ENCODE data around the gene LPAR2. TPM values are rescaled to one million over a fixed set of nuclear protein-coding genes. Genes with fewer than 3 reads are reported as not detected.
A peak's percentile ranks its signal among the peaks of the same experiment; 100 is the strongest.

LPAR2 gene
- total RNA-seq (2014; rRNA removed) (26.6 and 31.0 TPM in 2 replicates), Bru-seq, nascent RNA (percentile 54 among the genes with signal in this experiment), BruChase-seq, experiment 1, labeled RNA remaining after a 6-hour chase (percentile 80 among the genes with signal in this experiment), BruChase-seq, experiment 2, labeled RNA remaining after a 2-hour chase (percentile 73 among the genes with signal in this experiment)
- long read RNA-seq, transcript LPAR2-201 (3 exons, 1,791 nt): major isoform, 18 of 60 reads
- long read RNA-seq, partial matches to known transcripts: 11 of 60 reads
- long read RNA-seq, other reads (novel, unspliced or antisense): 31 of 60 reads

DNA sequence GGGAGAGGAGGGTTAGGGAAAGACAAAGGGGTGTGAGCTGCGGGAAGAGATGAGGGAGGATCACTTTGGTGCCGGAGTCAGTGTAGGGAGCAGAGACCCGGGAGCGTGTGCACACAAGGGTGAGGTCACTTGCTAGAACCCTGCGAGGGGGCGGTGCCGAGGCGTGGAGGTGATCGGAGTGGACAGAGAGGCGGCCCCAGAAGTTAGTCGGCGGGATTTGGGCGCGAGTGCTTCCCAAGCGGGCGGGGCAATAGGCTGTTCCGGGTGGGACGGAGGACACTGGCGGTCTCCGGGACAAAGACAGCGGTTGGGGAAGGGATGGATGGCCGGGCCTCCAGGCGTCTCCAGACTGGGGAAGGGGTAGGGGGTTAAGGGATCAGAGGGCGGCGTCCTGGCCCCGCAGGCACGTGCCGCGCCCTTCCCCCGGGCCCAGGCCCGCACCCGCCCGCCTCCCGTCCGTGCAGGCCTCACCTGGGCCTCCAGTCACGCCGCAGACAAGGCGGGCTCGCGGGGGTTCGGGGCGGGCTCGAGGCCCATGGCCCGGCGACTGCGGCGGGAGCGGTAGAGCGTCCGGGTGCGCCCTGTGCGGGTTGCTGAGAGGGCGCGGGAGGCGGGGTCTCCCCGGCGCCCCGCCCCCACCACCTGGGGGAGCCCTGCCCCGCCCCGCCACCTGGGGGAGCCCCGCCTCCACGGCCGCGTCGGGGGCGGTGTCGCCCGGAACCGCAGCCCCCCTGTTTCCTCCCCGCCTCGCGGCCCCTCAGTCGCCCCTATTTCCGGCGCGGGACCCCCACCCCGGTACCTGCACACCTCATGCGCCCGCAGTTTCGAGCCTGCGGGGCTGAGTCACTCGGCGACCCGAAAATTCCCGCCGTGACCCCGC, at the start of gene LPAR2:
Gene LPAR2, minus strand, starts transcription at position 600 of the 880 bp plus-strand sequence. CDS start 945 bp downstream, outside the sequence.
- peak; percentile 70 for DNase-seq
- peak within 1 kb of the TSS; percentile 95 for H3K9ac ChIP-seq (ENCODE audit: low read length)
- no peaks in the 10 kb centered on the region for H3K9me2 ChIP-seq (replicated peaks; ENCODE audit: low read length)
- ChIA-PET CTCF (interaction anchor here (0.6 kb wide), 1 partner anchor 1424 kb away, joined by 4 read pairs; no protein-coding TSS in a partner anchor), POLR2A (ENCODE audit: unreplicated experiment) (interaction anchor here (1.0 kb wide), 1 partner anchor 14 kb away, joined by 3 read pairs; no protein-coding TSS in a partner anchor)
- peaks cover 16% of the 10 kb centered on the region for H3K79me2 ChIP-seq (ENCODE audit: low read length)
- H3F3A ChIP-seq (ENCODE audit: low read length, unreplicated experiment): no peaks in the 10 kb centered on the region
- H3K27ac ChIP-seq (ENCODE audit: low read length): peak within 1 kb of the TSS; percentile 83
- no peaks in the 10 kb centered on the region for H4K20me1 ChIP-seq (ENCODE audit: low read length)
- no TSS peak for BruUV-seq (replicated peaks)
- peak within 1 kb of the TSS; percentile 83 for H3K4me2 ChIP-seq (ENCODE audit: low read length)
- H3K36me3 ChIP-seq (ENCODE audit: low read depth, low read length): no peaks in the 10 kb centered on the region; the same call in 1 of the 2 replicates
- ATAC-seq: peak; percentile 65
- H3K4me1 ChIP-seq (ENCODE audit: insufficient read depth, low read length): peaks cover 13% of the 10 kb centered on the region
- no peaks in the 10 kb centered on the region for H3K9me3 ChIP-seq (ENCODE audit: low read length)
- no peaks in the 10 kb centered on the region for H3K27me3 ChIP-seq (ENCODE audit: low read length)
- H2AFZ ChIP-seq (ENCODE audit: low read length): peak within 1 kb of the TSS; percentile 89
- TF ChIP-seq, protein P1, sequence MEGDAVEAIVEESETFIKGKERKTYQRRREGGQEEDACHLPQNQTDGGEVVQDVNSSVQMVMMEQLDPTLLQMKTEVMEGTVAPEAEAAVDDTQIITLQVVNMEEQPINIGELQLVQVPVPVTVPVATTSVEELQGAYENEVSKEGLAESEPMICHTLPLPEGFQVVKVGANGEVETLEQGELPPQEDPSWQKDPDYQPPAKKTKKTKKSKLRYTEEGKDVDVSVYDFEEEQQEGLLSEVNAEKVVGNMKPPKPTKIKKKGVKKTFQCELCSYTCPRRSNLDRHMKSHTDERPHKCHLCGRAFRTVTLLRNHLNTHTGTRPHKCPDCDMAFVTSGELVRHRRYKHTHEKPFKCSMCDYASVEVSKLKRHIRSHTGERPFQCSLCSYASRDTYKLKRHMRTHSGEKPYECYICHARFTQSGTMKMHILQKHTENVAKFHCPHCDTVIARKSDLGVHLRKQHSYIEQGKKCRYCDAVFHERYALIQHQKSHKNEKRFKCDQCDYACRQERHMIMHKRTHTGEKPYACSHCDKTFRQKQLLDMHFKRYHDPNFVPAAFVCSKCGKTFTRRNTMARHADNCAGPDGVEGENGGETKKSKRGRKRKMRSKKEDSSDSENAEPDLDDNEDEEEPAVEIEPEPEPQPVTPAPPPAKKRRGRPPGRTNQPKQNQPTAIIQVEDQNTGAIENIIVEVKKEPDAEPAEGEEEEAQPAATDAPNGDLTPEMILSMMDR (conservative IDR thresholded peaks at IDR 0.05; ENCODE audit: low read depth, low read length): no peak
- no peak for TF ChIP-seq EZH2phosphoT487 (IDR thresholded peaks at IDR 0.05; ENCODE audit: borderline replicate concordance, low read length)
- no peak for TF ChIP-seq EZH2 (IDR thresholded peaks at IDR 0.05; ENCODE audit: low read length, unreplicated experiment)
- intact Hi-C loops (cut with micrococcal nuclease): no loop called here
- H3K4me3 ChIP-seq (ENCODE audit: low read length): peak within 1 kb of the TSS; percentile 84

DNA sequence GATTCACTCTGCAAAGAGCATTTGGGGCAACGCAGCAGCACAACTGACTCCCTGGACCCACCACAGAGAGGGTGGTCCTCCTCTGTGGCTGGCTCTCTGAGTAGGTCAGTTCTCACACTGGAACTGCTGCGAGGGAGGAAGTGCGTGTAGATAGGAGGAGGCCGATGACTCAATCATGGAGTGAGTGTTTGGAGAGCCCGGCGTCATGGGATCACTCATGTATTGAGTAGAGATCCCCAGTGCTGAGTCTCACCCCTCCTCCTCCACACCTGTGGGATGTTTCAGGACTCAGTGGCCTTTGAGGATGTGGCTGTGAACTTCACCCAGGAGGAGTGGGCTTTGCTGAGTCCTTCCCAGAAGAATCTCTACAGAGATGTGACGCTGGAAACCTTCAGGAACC, 49.6 kb upstream of the LPAR2 start:
- ChIA-PET CTCF (no interaction called here), POLR2A (ENCODE audit: unreplicated experiment) (no interaction called here)
- H3F3A ChIP-seq (ENCODE audit: low read length, unreplicated experiment): no peaks in the 10 kb centered on the region
- no peak overlapping the region; the same call in 1 of the 2 replicates for H3K4me3 ChIP-seq (ENCODE audit: low read length)
- DNase-seq (no peak), ATAC-seq (no peak)
- TF ChIP-seq, protein P1 (conservative IDR thresholded peaks at IDR 0.05; ENCODE audit: low read depth, low read length): no peak
- TF ChIP-seq EZH2 (IDR thresholded peaks at IDR 0.05; ENCODE audit: low read length, unreplicated experiment) (no peak), EZH2phosphoT487 (IDR thresholded peaks at IDR 0.05; ENCODE audit: borderline replicate concordance, low read length) (no peak)
- no peak overlapping the region for H3K4me2 ChIP-seq (ENCODE audit: low read length)
- no peaks in the 10 kb centered on the region for H3K27me3 ChIP-seq (ENCODE audit: low read length)
- H3K9me2 ChIP-seq (replicated peaks; ENCODE audit: low read length): no peaks in the 10 kb centered on the region
- H3K9ac ChIP-seq (ENCODE audit: low read length): no peak overlapping the region
- H2AFZ ChIP-seq (ENCODE audit: low read length): no peak overlapping the region
- intact Hi-C loops (cut with micrococcal nuclease): no loop called here
- H3K79me2 ChIP-seq (ENCODE audit: low read length): no peaks in the 10 kb centered on the region
- BruUV-seq (replicated peaks): no TSS peak
- H3K9me3 ChIP-seq (ENCODE audit: low read length): peaks cover 44% of the 10 kb centered on the region
- no peak overlapping the region for H3K27ac ChIP-seq (ENCODE audit: low read length)
- H3K36me3 ChIP-seq (ENCODE audit: low read depth, low read length): peaks cover 74% of the 10 kb centered on the region
- H3K4me1 ChIP-seq (ENCODE audit: insufficient read depth, low read length): no peaks in the 10 kb centered on the region
- no peaks in the 10 kb centered on the region for H4K20me1 ChIP-seq (ENCODE audit: low read length)

All from PC-3 (cell line).